Lung (tissue), 12 donors: Measurements from ENCODE around the gene PAPLN. TPM values are rescaled to one million over a fixed set of nuclear protein-coding genes. Genes with fewer than 3 reads are reported as not detected.

Experiments used
- ATAC-seq: fragments of 200-7000 bp; cut with Tn5 transposase; one replicate; pipeline ENCODE4 v1.9.1; 2020; ENCODE audit warnings: moderate number of reproducible peaks; ENCODE audit not compliant: insufficient read depth, low FRiP score
- DNase-seq, 3 donors: peaks; one replicate each; pipeline ENCODE4 v3.0.0-alpha.2; 2013 to 2017
- H3K27ac ChIP-seq, 2 donors: one replicate each; pipeline ENCODE4 v1.5.1; 2013; ENCODE audit warnings: mild to moderate bottlenecking in 2 of 2, moderate library complexity in 2 of 2, control low read depth in 1 of 2, inconsistent platforms in 1 of 2, low read depth in 1 of 2, low read length in 1 of 2
- H3K27me3 ChIP-seq, 3 donors: one replicate each; pipeline ENCODE4 v1.5.1; 2013; ENCODE audit warnings: low read length in 2 of 3; ENCODE audit not compliant: control insufficient read depth in 3 of 3, insufficient read depth in 3 of 3
- H3K36me3 ChIP-seq, 4 donors: one replicate each; pipeline ENCODE4 v1.5.1; 2013; ENCODE audit warnings: low read length in 4 of 4, mild to moderate bottlenecking in 1 of 4, moderate library complexity in 1 of 4; ENCODE audit not compliant: control insufficient read depth in 4 of 4, insufficient read depth in 4 of 4
- H3K4me1 ChIP-seq, 5 donors: one replicate each; pipeline ENCODE4 v1.5.1; 2013; ENCODE audit warnings: low read length in 5 of 5, mild to moderate bottlenecking in 2 of 5, moderate library complexity in 1 of 5; ENCODE audit not compliant: control insufficient read depth in 5 of 5, insufficient read depth in 5 of 5
- H3K4me3 ChIP-seq: one replicate; pipeline ENCODE4 v1.5.1; 2013; ENCODE audit warnings: mild to moderate bottlenecking, control low read depth, moderate library complexity
- H3K9ac ChIP-seq, 2 donors: one replicate each; pipeline ENCODE4 v1.5.1; 2013; ENCODE audit warnings: low read length in 2 of 2, control low read depth in 1 of 2; ENCODE audit not compliant: insufficient read depth in 1 of 2
- H3K9me3 ChIP-seq, 4 donors: one replicate each; pipeline ENCODE4 v1.5.1; 2013; ENCODE audit warnings: low read length in 3 of 4, mild to moderate bottlenecking in 1 of 4, moderate library complexity in 1 of 4; ENCODE audit not compliant: control insufficient read depth in 4 of 4, insufficient read depth in 3 of 4
- CTCF ChIP-seq: IDR thresholded peaks from 2 replicates; pipeline ENCODE4 v1.5.1; 2012; ENCODE audit warnings: mild to moderate bottlenecking; ENCODE audit errors: control extremely low read depth, extremely low read depth
- WGBS, 2 donors: extraction: QIAGEN DNeasy Blood & Tissue Kit; methylation state at CpG; one replicate each; pipeline ENCODE4 v1.1.7; 2013; 5-methylcytosine and 5-hydroxymethylcytosine counted together
- polyA plus RNA-seq, 2 donors: library from polyadenylated mRNA; stranded (reverse); fragments of 200-250 nt; gene quantifications; one replicate each; pipeline ENCODE4 v1.2.1, GENCODE V29; 2013
- total RNA-seq, 2 donors: library from RNA; depleted of rRNA in 1 of 2; stranded (reverse); fragments of >200 nt in 1 of 2; gene quantifications; one replicate each; pipeline ENCODE4 v1.2.1, GENCODE V29; 2014 to 2021
- donor health status: control.
- donor health status: control.
- donor health status: Bipolar disorder and iron deficiency.
- donor health status: healthy.
- donor health status: DM: yes; HTN: yes; CAD: no.

PAPLN gene
- total and polyA plus RNA-seq, 4 donors, result 2.9 to 18.0 (median 8.3) TPM

GRCh38 chr14:73290279-73290678, 53.0 kb downstream of the PAPLN start:
- H3K27me3 ChIP-seq, result no peaks in the 10 kb centered on the region
- ATAC-seq (no peak), DNase-seq (no peak)
- peaks cover 10 to 21% (median 12%) of the 10 kb centered on the region in 4 donors for H3K36me3 ChIP-seq
- no peak overlapping the region for H3K9ac ChIP-seq
- H3K4me1 ChIP-seq, result peaks cover 0 to 3% (median 0%) of the 10 kb centered on the region in 5 donors
- no peaks in the 10 kb centered on the region for H3K9me3 ChIP-seq
- WGBS, 2 donors, result 66 to 87% methylated on average over 4 of the region's 4 CpGs
- no peak for TF ChIP-seq CTCF
- no peak overlapping the region for H3K4me3 ChIP-seq
- H3K27ac ChIP-seq, result no peak overlapping the region

- no peak overlapping the region for H3K27ac ChIP-seq
- no peak for DNase-seq
- H3K4me3 ChIP-seq, result no peak overlapping the region
- H3K4me1 ChIP-seq, result peaks cover 0 to 3% (median 0%) of the 10 kb centered on the region in 5 donors
- WGBS, 2 donors, result 88% methylated on average over 12 of the region's 12 CpGs
- no peak for ATAC-seq
- H3K9ac ChIP-seq, result no peak overlapping the region
- no peaks in the 10 kb centered on the region for H3K9me3 ChIP-seq
- no peak for TF ChIP-seq CTCF
- no peaks in the 10 kb centered on the region for H3K27me3 ChIP-seq
- H3K36me3 ChIP-seq, result peaks cover 7 to 11% (median 8%) of the 10 kb centered on the region in 4 donors
Measured at GRCh38 chr14:73293782-73294781, 56.8 kb downstream of the PAPLN start.

- ATAC-seq, result no peak
- H3K4me3 ChIP-seq, result no peak overlapping the region
- no peaks in the 10 kb centered on the region for H3K9me3 ChIP-seq
- WGBS, 2 donors, result 72 to 89% methylated on average over 1 of the region's 1 CpG
- TF ChIP-seq CTCF, result peak; percentile 53
- peak in 2 of 3 donors; percentile 63 to 66 for DNase-seq
- no peaks in the 10 kb centered on the region for H3K4me1 ChIP-seq
- peaks cover under 1 to 11% (median 7%) of the 10 kb centered on the region in 4 donors for H3K36me3 ChIP-seq
- H3K27ac ChIP-seq, result no peak overlapping the region
- H3K27me3 ChIP-seq, result no peaks in the 10 kb centered on the region
- H3K9ac ChIP-seq, result no peak overlapping the region
Measured at GRCh38 chr14:73295198-73295796, 58.0 kb downstream of the PAPLN start.
